CD4-positive, alpha-beta T cell treated with Interleukin-1 beta for 1 hour (primary cell): ENCODE results near the gene ULK4.
"Not testable (repeated sequence)": the region's sequence is repeated elsewhere in the genome, so short reads cannot be mapped to it uniquely, and the experiment has no call there.

Experiments
- DNase-seq, 2 donors: peaks; one replicate each; pipeline ENCODE4 v3.0.0-alpha.2; 2020 to 2022

Gene ULK4

DNA sequence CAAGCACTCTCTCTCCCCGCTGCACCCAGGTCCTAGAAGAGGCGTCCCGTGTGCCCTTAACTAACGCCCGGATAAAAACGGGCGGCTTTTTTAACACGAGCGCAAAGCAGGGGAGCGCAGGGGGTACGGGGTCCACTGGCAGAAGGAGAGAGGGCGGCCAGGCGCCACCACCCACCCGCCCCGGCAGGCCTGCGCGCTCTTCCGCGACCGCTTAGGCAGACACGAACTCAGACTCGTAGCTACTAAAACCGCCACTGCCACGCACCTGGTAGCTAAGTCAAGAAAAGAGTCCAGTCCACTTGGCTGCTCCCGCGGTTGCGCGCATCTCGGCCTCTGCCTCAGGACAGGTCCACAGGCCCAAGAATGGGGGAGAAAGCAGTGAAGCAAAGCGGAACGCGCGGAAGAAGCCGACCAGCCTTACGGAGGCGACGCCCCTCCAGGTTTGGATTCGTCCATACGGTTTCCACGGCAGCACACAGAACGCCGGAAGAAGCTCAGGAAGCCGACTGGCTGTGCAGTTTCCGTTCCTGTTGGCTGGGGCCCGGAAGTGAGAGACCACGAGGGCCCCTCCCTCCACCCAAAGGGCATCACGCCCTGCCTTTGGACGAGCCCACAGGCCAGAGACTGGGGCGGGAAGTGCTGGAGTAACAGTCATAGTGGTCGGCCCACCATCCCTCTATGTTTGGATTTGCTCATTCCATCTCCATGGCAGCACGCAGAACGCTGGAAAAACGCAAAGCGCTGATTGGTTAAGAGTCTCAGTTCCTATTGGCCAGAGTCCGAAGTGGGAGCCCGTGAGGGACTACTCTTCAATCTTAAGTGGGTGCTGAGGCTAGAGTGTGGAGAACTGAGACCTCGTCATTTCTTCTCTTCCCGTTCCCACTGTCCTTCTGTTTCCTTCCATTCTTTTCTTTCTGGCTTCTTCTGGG, at the start of gene ULK4:
Gene ULK4 (minus strand): TSS at position 353 of the 929 bp plus-strand sequence. CDS start 7,344 bp downstream, outside the sequence.
- DNase-seq, result peak; percentile 97

DNA sequence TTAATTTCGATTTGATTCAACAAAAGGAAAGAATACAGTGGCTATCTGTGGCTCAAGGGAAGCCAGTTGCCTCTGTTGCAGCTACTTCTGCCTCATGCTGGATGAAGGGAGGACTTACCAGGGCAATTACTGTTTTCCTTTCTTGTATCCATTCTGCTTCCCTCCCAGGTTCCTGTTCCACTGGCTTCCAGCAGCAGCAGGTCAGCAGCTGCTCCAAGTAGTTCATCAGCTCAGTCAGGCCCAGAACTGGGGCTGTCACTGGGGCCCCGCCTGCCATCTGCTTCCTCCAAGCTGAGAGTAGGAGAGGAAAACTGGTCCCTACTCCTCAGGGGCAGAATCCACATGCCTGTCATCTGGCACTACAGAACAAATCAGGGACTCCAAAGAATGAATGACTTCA, 48.6 kb upstream of the ULK4 start:
- no peak for DNase-seq

DNA sequence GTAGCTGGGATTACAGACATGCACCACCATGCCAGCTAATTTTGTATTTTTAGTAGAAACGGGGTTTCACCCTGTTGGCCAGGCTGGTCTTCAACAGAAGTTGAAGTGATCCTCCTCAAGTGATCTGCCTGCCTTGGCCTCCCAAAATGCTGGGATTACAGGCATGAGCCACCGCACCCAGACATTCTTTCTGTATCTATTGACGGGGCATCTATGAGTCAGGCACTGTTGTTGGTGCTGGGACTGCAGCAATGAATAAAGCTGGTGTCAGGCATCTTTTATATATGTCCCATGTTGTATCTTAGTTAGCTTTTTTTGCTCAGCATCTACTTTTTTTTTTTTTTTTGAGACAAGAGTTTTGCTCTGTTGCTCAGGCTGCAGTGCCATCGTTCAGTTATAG, 47.6 kb upstream of the ULK4 start:
- DNase-seq, result no peak

DNA sequence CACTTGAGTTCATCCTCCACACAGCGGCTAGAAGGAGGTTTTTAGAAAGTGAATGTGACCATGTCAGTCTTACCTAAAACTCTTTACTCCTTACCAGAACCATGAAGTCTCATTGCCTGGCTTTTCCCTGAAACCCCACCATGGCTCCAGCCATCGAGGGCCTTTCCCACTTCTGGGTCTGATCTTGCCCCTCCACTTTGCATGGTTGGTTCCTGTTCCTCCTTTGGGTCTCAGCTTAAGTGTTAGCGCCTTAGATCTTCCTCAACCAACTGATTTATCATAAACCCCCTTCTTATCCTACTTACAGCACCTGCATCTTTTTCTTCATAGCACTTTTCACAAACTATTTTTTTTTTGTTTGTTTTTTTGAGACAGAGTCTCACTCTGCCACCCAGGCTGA, 45.9 kb upstream of the ULK4 start:
- no peak for DNase-seq

DNA sequence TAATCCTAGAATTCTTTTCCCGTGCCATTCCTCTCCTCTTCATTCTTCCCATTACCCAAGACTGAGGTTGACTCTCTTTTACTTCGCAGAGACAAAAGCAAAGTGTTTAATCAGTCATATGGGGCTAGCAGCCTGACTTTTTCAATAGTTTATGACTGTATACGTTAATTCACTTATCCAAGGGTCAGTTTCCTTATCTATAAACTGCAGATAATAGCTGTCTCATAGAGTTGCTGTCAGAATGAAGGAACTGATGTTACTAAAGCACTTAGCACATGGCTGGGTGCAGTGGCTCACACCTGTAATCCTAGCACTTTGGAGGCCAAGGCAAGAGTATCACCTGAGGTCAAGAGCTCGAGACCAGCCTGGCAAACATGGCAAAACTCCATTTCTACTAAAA, 43.5 kb upstream of the ULK4 start:
- no peak for DNase-seq

DNA sequence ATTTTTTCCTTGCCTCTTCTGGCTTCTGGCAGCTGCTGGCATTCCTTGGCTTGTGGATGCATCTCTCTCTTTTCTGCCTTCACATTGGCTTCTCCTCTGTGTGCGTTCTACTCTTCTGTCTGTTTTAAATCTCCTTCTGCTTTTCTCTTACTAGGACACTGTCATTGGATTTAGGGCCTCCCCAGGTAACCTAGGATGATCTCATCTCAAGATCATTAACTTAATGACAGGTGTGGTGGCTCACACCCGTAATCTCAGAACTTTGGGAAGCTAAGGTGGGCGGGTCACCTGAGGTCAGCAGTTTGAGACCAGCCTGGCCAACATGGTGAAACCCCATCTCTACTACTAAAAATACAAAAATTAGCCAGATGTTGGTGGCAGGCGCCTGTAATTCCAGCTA, 40.9 kb upstream of the ULK4 start:
- no peak for DNase-seq

DNA sequence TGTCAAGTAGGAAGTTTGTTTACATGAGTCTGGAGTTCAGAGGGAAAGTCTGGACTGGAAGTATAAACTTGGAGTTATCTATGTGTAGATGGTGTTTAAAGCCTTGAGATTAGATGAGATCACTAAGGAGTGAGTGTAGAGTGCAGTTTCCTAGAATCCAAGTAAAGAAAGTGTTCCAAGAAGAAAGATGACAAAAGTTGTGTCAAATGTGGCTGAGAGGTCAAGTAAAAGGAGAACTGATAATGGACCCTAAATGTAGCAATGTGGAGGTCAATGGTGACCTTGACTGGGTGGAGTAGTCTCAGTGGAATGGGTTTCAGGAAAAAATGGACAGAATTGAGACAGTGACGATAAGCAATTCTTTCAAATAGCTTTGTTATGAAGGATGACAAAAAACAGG, 39.9 kb upstream of the ULK4 start:
- DNase-seq, result no peak

DNA sequence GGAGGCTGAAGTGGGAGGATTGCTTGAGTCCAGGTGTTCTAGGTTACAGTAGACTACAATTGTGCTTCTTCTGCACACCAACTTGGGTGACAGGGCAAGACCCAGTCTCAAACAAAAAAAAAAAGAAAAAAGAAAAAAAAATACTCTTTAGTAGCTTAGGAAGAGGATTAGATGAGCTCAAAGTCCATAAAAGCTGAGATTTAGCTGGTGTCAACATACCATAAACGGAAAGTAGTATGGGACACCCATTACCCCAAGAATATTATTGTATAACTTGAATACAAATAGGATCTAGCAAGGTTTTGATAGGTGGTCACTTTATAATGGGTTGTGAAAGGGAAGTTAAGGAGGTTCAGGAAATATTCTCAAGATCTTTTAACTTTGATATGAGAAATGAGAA, 38.0 kb upstream of the ULK4 start:
- DNase-seq, result no peak

DNA sequence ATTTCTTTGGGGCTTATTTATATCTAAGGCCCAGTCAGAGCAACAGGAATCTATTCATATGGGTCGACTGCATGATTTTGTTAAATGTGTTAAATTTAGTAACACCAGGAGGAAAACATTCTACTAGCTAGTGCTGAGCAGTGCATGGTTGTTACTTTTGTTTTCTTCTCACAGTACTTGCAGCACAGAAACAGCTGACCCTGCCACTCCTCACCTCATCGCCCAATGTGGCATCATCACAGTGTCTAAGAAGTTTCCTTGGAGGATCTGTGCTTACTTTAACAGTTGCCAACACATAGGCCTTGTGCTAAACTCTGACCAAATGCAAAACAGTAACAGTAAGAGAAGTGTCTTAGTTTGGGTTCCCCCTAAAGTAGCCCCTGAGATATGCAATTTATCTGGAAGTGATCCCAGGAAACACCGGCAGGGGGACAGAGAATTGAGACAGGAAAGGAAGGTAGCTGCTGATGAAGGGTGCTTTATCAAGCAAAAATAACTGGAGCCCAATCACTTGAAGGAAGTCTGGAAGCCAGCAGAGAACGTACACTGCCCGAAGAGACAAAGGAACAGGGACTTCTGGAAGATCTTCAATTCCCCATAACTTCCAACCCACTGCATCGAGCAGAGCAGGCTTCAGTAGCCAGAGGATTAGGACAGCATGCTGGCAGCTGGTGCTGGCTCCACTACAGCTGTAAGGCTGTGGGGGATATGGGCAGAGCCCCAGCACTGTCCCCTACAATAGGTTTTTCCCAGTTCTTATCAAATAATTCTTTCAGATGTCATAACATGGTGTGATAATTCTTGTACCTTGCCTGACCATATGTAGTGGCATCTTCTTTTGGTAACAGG, 36.0 kb upstream of the ULK4 start:
- no peak for DNase-seq

DNA sequence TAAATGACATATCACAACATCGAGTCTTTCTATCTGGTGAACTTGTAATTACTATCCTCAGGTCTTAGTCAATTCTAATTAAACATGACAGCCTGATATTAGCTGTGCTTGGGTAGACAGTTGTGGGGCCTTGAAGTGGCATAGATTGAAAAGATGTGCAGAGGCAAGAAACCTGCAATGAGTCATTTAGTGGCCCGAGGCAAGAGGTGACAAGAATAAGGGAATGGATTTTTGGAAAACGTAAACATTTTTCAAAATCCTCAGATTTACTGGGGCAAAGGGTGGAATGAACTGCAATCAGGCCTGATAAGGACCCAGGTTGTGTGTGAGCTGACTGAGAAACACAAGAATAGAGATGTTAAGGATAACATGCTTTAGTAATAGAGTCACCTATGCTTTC, 29.5 kb upstream of the ULK4 start:
- DNase-seq, result no peak

DNA sequence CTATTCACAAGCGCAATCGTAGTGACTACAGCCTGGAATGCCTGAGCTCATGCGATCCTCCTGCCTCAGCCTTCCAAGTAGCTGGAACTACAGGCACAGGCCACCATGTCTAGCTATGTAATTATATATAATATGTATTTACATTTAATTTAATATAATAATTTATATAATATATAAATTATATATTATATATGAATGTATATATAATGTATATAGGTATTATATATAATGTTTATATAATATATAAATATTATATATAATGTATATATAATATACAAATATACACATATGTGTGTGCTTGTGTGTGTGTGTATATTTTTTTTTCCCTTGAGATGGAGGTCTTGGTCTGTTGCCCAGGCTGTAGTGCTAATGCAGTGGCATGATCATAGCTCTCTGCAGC, 27.6 kb upstream of the ULK4 start:
- no peak for DNase-seq

DNA sequence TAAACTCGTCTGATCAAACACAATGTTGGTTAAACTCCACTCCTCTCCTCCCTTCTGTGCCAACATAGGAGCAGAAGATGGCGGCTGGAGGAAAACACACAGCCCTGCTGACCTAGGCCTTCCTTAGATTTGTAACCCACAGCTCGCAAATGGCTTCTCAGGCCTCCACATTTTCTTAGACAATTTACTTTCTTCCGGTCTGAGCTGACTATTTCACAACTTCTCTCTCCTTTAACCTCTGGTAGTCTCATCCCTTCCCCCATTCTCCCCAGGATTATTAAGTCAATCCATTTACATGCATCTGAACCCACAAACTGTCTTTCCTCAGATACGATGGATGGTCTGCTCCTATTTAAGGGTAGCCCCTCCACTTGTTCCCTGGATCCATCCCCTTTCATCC, 25.7 kb upstream of the ULK4 start:
- DNase-seq, result no peak

DNA sequence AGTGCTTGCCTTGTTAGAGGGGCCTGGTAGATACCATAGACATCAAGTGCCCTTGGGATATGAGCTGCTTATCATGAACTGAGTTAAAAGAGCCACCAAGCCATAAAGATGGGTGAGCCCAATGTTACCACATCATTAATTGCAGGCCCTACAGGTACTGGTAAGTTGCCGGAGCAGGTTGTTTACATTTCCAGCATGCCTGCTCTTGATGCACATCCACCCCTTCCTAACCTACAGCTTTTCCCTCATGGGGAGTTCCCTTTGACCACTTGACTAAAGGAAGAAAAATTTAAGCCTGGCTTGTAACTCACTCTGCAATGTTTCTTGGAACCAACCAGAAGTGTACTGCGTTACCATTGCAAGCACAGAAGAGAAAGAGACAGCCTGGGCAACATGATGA, 24.7 kb upstream of the ULK4 start:
- DNase-seq, result no peak

DNA sequence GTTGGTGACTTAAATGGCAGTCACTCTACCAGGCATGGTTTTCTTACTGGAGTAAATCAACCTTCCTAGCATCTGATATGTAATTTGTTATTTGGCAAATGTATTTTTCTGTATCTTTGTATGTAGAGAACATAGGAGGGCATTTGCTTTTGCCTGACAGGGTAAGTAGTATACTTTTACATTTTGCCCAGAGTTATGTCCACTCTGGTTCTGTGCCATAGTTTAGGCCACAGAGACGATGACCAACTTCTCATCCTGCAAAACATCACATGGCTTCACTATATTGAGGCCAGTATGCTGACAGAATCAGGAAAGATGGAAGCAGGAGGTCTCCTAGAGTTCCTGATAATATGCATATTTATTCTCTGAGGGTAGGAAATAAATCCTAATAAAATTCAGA, 23.1 kb upstream of the ULK4 start:
- DNase-seq, result no peak

DNA sequence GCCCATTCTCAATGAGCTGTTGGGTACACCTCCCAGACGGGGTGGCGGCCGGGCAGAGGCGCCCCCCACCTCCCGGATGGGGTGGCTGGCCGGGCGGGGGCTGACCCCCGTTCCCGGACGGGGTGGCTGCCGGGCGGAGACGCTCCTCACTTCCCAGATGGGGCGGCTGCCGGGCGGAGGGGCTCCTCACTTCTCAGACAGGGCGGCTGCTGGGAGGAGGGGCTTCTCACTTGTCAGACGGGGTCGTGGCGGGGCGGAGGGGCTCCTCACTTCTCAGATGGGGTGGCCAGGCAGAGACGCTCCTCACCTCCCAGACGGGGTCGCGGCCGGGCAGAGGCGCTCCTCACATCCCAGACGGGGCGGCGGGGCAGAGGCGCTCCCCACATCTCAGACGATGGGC, 21.2 kb upstream of the ULK4 start:
- not testable (repeated sequence) for DNase-seq

DNA sequence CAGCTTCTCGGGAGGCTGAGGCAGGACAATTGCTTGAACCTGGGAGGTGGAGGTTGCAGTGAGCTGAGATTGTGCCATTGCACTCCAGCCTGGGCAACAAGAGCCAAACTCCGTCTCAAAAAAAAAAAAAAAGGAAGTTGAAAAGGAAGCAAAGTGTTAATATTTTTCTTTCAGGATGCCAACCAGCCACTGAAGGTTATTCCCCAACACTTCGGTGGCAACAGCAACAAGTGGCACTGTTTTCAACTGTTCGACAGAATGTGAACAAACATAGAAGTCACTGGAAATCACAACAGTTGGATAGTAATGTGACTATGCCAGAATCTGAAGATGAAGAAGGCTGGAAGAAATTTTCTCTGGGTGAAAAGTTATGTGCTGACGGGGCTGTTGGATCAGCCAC, 15.5 kb upstream of the ULK4 start:
- DNase-seq, result not testable (repeated sequence)

DNA sequence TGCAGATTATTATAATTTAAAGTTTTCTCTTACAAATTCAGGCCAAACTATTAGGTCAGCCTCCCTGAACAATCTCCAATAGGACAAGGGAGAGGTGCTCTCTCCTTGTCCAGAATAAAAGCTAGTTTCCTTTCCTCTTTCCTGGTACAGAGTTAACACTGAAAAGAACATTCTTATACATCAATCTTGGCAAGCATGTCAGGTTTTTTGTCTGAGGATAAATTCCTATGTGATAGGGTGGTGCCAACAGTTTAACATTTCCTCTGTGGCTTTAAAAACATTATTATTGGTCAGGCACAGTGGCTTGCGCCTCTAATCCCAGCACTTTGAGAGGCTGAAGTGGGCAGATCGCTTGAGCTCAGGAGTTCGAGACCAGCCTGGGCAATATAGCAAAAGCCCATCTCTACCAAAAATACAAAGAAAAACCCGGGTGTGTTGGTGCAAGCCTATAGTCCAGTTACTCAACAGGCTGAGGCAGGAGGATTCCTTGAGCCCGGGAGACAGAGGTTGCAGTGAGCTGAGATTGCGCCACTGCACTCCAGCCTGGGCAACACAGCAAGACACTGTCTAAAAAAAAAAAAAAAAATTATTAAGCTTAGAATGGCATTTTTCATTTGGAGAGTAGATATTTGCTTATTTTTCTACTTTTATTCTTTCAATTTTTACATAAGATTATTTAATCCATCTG, 13.7 kb upstream of the ULK4 start:
- no peak for DNase-seq

DNA sequence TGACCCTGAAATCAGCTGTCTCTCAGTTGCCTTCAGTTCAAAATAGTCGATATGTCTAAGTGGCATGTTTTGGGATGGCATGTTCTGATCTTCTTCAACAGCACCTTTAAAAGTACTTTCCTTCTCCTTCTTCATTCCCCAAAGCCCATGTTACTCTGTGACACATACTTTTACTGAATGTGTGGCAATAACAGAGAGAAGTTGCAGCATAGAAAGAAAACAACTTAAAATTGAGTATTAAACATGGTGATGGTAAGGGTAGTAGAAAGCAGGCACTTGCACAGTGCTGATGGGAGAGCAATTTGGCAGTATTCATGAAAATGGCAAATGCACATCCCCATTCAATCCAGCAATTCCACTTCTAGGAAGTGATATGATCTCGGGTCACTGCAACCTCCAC, 12.3 kb upstream of the ULK4 start:
- no peak for DNase-seq

DNA sequence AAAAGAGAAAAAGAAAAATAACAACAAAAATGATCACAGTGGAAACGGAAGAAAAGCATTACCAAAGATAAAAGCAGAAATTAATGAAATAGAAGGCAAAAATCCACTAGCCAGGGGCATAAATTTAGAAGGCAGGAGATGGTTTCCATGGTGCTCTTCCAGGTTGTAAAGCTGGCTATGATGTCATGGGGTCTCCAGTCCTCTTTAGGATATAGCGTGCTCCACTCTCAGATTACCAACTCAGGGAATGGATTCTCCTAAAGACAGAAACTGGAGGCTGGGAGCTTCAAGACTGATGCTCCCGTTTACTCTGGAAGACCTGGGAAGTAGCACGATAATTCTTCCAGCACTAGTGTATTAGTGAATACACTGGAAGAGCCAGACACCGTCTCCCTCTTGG, 10.9 kb upstream of the ULK4 start:
- no peak for DNase-seq

DNA sequence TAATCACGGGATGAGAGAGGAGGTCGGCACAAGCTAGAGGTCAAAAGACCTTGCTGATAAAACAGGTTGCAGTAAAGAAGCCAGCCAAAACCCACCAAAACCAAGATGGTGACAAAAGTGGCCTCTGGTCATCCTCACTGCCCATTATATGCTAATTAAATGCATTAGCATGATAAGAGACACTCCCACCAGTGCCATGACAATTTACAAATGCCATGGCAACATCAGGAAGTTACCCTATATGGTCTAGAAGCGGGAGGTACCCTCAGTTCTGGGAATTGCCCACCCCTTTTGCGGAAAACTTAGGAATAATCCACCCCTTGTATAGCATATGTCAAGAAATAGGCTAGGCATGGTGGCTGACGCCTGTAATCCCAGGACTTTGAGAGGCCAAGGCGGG, 4.3 kb upstream of the ULK4 start:
- no peak for DNase-seq

DNA sequence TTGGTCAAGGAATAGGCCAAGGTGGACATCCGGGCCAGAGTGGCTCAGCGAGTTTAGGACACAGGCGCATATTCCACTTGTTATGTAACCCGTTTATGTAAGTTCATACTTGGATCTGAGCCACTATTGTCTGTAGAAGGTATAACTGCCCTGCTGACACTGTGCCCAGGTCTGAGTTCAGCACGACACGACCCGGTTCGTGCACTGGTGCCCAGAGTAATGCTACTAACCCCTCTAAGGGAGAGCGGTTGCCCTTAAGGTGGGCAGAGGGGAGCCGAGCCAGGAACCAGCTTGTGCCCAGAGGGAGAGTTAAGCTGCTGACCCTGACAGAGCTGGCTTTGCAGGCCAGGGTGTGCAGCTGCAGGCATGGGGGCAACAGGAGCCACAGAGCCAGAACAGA, 1.9 kb upstream of the ULK4 start:
- DNase-seq, result no peak

DNA sequence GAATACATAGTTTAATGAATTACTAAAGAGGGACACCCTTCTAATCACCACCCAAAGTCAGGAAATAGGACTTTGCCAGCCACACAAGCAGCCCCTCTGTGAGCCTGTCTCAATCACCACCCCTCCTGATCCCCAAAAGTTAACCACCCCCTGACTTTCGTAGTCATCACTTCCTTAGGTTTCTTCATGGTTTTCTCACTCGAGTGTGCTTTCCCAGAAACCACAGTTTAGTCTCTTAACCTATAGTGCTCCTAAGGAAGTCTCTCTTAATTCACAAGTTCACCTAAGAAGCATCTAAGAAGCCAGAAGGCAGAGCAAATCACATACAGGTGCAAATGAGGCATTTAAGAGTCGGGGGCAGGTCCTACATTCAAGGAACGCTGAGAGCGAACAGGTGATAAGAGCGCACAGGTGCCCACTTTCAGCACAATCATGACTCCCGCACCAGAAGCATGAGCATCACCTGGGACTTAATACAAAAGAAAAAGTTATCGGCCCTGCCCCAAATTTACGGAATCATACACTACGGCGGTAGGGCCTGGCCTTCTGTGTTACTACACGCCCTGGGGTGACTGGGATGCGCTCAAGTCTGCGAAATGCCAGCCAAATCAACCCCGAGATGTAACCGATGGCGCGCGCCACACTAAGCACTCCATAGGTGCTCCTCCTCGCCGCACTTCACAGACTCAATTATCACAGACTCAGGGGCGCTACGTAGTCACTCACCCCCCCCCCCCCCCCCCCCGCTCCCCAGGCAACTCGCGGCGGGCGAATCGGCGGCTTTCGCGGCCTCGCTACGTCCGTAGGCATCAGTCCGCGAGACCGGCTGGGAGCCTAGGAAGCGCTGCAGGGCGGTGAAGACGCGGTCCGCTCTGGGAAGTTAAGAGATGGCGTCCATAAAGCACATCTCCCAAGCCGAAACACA, 815 bp downstream of the ULK4 start:
- DNase-seq, result peak; percentile 57 to 74
